Stimulated activated CD4-positive, alpha-beta T cell treated with anti-CD3 and anti-CD28 coated beads, Interleukin-4, amount 100 ng/mL, for 48 hours (primary cell): ENCODE data around the gene LSM14B.
A peak's percentile ranks its signal among the peaks of the same experiment; 100 is the strongest.
"Not testable (repeated sequence)": the region's sequence is repeated elsewhere in the genome, so short reads cannot be mapped to it uniquely, and the experiment has no call there.

Experiments
- DNase-seq, 2 donors: peaks; one replicate each; pipeline ENCODE4 v3.0.0-alpha.2; 2020; ENCODE audit warnings: low read depth in 2 of 2

Gene LSM14B

DNA sequence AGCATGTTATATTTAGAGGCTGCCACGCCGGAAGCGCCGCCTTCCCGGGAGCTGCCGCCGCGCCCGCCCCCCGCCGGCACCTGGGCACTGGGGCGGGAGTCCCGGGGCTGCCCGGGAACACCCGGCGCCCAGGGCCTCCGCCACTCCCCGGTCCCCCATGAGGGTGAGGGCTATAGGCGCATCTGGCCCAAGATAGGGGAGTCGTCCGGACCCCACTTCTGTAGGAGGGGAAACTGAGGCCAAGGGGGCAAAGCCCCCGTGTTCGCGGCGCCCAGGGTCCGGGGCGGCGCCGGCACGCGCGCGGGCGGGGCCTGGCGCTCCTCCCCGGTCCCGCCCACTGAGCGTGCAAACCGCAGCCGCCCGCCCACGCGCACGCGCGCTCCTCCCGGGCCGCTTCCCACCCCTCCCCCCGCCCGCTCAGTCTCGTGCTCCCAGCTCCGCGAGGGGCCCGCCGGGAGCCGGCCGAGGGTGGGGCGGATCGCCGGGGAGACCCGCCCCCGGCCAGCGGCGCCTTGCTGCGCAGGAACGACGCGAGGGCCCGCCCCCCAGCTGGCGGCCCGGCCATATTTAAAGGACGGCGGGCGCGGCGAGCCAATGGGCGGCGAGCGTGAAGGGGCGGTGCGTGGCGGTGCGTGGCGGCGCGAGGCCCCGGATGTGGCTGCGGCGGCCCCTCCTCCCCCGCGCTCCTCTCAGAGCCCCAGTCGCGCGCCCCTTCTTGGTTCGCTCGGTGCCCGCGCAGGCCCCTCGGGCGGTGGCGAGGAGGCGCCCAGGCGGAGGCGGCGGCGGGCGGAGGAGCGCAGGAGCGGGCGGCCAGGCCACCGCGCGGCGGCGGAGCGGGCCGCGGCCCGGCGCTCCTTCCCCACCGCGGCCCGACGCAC lies at the start of gene LSM14B:
LSM14B (plus strand) TSS at position 700 of the 878 bp plus-strand sequence. CDS start 192 bp downstream, outside the sequence.
- DNase-seq, result peak; percentile 97 to 98

DNA sequence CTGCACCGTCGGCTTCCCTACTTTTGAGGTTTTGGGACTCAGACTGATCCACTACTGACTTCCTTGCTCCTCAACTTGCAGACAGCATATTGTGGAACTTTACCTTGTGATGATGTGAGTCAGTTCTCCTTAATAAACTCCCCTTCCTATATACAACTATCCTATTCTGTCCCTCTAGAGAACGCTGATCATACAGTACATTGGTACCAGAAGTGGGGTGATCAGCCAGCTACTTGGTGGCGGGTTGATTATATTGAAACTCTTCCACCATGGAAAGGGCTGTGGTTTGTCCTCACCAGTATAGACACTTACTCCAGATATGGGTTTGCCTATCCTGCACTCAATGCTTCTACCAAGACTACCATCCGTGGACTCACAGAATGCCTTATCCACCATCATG lies 49.0 kb upstream of the LSM14B start:
- no peak for DNase-seq

DNA sequence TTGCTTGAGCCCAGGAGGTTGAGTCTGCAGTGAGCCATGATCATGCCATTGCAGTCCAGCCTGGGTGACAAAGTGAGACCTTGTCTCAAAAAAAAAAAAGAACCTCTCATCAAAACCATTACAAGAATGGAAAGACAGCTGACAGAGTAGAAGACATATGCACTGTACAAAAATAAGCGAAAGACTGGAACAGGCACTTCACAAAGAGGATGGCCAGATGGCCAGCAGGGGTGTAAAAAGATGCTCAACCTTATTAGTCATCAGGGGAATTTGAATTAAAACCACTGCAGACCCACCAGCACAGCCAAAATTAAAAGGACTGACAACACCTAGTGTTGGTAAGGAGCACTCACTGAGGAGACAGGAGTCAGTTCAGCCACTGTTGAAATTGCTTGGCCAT lies 43.1 kb upstream of the LSM14B start:
- no peak for DNase-seq

DNA sequence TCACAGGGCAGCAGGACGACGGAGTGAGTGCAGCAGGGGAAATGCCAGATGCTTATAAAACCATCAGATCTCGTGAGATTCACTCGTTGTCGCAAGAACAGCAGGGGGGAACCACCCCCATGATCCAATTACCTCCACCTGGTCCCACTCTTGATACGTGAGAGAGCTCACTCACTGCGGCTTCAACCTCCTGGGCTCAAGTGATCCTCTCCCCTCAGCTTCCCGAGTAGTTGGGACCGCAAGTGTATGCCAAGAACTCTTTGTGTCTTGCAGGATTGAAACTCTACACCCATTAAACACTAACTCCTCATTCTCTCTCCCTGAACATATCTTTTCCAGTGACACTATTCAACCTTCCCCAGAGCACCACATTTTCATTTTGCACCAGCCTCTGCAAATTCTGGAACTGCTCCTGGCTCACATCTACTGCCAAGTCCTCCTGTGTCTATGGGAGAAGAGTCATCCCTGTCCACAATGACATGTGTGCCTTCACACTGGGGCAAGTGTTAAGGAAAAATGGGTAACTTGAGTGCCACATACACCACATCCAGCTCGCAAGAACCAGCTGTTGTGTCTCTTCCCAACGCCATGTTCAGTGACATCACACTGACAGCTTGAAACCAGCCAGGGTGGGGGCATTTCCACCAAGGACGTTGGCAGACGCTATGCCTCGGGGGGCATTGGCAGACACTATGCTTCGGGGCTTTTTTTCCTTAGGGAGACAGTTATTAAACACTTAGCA lies 41.9 kb upstream of the LSM14B start:
- no peak for DNase-seq

DNA sequence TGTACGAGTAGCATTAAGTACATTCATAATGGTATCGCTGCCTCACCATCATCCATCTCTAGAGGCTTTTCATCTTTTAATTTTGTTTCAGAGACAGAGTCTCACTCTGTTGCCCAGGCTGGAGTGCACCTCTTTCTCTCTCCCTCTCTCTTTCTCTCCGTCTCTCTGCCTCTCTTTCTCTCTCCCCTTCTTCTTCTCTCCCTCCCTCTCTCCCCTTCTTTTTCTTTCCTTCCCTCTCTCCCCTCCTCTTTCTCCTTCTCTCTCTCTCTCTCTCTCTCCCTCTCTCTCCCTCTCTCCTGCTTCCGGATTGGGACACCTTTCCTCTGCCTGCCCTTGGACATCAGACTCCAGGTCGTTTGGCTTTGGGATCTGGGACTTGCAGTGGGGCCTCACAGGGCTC lies 39.0 kb upstream of the LSM14B start:
- no peak for DNase-seq

DNA sequence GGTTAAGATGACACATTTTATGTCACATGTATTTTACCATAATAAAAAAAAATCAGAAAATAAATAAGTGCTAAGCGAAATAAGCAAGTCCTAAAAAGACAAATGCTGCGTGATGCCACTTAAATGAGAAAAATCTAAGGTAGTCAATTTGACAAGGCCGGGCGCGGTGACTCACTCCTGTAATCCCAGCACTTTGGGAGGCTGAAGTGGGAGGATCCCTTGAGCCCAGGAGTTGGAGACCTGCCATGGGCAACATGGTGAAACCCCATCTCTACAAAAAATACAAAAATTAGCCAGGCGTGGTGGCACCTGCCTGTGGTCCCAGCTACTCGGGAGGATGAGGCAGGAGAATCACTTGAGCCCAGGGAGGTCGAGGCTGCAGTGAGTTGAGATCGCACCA lies 38.1 kb upstream of the LSM14B start:
- not testable (repeated sequence) for DNase-seq

DNA sequence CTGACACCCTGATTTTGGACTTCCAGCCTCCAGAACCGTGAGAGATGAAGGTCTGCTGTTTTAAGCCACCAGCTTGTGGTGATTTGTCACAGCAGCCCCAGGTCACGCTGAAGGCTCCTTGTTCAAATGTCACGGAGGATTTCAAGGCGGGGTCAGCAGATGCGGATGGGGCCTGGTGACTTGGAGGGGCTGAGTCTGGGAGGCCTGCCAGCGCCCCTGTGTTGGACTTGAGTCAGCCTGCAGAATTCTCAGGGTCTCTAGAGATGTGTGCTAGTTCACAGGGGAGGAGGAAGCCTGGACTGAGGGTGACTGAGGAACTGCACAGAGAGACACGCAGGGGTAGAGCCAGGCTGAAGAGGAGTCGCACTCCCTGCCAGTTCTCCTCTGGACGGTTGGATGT lies 37.1 kb upstream of the LSM14B start:
- DNase-seq, result no peak

DNA sequence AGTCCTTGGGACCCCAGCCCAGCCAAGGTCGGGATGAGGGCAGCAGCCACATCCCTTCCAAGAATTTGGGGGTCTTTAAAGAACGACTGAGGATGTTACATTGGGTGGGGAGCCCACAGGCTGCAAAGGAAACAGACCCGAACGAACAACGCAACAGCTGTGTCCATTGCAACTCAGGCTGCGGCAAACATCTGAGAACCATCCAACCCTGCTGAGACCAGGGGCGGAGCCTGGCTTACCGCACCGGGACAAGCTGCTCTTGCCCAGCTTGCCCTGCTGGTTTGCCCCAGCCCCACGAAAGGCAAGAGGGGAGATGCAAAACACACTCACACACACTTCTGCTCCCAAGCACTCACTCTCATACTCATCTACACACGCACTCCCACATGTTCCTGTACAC lies 35.0 kb upstream of the LSM14B start:
- DNase-seq, result no peak

DNA sequence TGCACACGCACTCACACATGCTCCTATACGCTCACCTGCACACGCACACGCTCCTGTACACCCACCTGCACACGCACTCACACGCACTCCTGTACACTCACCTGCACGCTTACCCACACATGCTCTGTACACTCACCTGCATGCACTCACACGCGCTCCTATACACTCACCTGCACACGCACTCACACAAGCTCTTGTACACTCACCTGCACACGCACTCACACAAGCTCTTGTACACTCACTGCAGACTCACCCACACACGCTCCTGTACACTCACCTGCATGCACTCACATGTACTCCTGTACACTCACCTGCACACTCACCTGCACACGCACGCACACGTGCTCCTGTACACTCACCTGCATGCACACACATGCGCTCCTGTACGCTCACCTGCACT lies 34.6 kb upstream of the LSM14B start:
- DNase-seq, result no peak

DNA sequence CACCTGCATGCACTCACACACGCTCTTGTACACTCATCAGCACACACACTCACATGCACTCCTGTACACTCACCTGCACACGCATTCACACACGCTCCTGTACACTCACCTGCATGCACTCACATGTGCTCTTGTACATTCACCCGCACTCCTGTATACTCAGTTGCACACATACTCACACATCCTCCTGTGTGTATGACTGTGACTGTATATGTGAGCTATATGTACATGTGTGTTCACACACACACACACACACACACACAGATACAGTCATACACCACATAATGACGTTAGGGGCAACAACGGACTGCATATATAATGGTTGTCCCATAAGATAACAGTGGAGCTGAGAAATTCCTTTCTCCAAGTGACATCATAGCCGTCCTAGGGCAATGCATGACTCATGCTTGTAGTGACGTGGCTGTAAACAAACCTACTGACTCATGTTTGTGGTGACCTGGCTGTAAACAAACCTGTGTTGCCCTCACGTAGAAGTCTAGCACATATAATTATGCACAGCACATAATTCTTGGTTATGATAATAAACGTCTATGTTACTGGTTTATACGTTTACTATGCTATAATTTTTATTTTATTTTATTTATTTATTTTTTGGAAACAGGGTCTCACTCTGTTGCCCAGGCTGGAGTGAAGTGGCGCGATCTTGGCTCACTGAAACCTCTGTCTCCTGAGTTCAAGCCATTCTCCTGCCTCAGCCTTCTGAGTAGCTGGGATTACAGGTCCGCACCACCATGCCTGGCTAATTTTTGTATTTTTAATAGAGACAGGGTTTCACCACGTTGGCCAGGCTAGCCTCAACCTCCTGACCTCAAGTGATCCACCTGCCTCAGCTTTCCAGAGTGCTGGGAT lies 33.8 kb upstream of the LSM14B start:
- no peak for DNase-seq

DNA sequence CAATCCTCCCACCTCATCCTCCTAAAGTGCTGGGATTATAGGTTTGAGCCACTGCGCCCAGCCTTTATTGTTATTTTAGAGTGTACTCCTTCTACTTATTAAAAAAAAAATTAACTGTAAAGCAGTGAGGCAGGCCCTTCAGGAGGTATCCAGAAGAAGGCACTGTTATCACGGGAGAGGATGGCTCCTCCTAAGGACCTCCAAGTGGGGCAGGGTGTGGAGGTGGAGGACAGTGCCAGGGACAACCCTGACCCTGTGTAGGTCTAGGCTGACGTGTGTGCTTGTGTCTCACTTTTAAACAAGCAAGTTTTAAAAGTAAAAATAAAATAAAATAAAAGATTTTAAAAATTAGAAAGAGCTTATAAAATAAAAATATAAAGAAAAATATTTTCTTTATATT lies 32.9 kb upstream of the LSM14B start:
- no peak for DNase-seq

DNA sequence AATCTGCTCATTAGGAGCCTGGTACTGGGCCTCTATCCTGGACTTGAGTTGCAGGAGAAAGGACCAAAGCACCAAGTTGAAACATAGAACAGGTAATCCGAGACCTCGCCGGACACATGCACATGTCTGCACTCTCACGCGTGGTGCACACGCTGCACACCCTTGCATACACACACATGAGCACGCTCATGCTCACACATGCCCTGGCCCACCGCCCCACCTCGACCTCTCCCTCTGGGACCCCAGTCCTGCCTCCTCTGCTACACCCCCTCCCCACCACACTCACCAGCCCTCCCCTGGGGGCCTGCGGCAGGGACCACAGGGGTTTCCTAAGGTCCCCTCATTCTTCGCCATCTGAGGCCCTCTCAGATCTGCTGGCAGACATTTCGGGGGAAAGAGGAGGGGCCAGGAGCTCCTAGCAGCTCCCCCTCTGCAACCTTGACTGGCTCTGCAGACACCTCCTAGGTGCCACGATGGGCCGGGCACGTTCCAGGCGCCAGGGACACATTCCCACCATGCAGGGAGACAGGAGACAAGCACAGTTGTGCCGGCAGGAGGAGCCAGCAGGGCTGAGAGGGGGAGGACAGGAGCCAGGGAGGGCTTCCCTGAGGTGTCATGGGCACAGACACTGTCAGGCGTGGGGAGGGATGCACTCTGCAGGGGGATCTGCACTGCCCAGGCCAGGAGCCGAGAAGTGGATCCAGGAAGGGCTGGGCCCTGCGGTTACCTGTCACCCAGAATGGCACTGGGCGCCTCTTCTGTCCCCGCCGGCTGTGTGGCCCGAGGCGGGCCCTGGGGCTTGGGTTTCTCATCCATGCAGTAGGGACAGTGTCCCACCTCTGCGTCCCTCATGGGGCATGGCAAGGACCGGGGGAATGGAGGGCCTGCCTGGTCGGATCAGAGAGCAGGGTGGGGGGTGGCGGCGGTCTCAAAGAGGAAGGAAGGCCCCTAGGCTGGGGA lies 25.6 kb upstream of the LSM14B start:
- DNase-seq, result no peak

DNA sequence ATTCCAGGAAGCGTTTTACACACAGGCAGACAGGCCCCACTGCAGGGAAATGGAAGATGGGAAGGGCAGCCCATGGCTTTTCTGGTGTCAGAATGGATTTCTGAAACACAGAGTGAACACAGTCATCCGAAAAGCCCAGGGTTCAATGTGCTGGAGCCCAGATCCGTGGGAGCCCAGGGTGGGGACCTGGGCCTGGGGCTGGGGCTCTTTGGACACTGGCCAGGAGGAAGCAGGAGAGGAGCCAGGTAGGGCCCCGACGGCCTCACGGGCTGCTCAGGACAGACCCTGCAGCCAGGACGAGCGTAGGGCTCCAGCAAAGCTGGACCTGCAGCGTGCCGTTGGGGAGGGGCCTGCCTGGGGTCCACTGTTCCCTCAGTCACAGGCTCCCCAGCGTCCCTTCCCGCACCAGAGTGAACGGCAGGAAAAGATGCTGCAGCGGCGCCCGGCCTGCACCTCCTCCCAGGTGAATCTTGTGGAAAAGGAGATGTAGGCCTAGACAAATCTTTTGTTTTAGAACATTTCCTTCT lies 24.3 kb upstream of the LSM14B start:
- DNase-seq, result no peak

DNA sequence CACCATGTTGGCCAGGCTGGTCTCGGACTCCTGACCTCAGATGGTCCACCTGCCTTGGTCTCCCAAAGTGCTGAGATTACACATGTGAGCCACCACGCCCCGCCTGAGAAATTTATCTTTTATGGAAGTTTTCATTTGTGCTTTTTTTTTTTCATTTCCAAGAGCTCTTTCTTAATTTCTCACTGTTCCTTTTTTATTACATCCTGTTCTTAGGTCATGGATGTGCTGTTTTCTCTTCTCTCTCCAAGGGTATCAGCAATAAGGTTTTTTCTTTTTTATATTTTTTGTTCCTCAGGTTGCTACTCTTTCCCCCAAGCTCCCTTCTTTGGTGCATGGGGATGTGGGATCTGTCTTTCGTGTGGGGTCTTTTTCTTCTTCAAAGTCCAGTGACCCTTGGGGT lies 21.2 kb upstream of the LSM14B start:
- DNase-seq, result no peak

DNA sequence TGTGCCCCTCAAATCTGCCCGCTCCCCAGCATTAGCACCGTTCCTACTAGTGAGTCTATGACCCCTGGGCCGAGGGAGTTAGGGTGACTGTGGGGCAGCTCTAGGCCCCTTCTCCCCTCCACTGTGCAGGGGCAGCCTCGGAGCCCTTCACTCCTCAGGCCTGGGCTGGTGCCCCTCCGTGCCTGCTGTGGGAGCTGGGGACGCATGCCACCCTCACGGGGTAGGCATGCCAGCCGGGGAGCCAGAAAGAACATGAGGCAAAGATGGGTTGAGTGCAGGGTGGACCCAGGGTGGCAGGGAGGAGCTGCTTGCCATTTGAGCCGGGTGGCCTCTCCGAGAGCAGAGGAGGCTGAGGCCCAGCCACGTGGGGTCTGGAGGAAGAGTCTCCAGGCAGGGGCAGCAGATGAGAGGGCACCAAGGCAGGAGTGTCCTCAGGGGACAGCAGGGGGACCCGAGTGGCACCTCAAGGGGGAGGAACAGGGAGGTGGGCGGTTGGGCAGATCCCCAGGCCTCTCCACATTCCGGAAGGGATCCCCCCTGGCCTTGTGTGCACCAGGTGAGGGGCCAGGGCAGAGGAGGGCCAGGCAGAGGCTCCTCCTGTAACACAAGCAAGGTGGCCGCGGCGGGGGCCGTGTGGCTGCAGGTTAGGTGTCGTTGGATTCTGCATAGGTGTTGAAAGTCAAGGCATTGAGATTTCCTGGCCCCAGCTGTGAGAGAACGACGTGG lies 18.6 kb upstream of the LSM14B start:
- DNase-seq, result no peak

DNA sequence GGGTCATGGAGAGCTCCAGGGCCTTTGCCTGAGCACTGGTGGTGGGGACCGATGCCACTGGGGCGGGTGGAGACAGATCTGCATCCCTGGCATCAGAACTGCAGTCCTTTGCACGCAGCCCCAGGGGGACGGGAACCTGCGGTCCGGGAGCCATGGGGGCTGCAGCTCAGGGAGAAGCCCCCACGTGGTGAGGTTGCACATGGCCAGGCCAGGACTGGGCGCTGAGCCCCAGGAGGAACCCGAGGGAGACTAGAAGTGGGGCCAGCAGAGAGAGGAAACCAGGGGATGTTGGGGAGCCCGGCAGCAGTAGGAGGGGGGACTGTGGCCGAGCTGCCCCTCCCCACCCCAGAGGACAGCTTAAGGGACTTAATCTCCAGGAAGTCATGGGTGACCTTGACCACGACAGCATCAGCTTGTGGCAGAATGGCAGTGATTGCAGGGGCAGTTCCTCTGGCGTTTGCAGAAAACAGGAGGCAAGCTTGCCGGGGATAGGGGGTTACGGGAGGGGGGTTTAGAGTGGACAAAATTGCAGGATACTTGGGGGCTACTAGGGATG lies 18.0 kb upstream of the LSM14B start:
- no peak for DNase-seq

DNA sequence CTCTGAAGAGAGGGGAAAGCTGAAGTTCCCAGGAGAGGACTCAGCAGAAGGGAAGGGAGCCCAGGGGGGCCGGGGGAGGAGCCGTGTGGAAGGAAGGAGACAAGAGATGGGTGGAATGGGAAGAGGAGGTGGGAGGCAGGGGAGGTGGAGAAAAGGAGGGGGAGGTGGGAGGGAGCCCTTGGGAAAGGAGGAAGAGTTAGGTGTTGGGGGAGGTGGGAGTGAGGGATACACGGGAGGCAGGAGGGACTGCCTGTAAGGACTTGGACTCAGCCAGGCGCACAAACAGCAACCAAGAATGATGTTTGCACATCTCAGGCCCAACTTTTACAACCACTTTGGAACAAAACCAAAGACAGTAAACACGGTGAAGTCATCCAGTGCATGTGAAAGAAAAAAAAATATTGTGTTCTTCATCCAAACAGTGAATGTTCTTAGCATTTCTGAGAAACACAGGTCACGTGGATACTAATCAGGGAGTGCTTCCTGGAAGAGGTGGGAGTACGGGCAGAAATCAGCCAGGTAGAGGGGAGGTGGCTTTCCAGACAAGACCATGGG lies 17.4 kb upstream of the LSM14B start:
- no peak for DNase-seq

DNA sequence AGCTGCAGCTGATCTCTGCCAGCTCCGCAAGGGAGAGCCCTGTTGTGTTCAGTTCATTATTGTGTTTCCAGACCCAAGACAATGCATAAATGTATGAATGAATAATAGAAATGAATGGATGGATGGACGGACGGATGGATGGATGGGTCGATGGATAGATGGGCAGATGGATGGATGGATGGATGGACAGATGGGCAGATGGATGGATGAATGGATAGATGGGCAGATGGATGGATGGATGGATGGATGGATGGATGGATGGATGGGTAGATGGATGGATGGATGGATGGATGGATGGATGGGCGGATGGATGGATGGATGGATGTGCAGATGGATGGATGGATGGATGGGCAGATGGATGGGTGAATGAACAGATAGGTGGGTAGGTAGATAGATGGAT lies 16.7 kb upstream of the LSM14B start:
- no peak for DNase-seq

DNA sequence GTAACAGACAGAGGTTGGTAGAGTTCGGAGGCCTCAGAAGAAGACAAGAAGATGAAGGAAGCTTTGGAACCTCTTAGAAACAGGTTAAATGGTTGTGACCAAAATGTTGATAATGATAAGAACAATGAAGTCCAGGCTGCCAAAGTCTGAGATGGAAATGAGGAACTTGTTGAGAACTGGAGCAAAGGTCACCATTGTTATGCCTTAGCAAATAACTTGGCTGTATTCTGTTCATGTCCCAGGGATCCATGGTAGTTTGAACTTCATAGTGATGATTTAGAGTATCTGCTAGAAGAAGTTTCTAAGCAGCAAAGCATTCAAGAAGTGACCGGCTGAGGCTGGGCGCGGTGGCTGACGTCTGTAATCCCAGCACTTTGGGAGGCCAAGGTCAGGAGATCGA lies 11.1 kb upstream of the LSM14B start:
- no peak for DNase-seq
